ENCODE measurements around the gene XKR7.

DNA sequence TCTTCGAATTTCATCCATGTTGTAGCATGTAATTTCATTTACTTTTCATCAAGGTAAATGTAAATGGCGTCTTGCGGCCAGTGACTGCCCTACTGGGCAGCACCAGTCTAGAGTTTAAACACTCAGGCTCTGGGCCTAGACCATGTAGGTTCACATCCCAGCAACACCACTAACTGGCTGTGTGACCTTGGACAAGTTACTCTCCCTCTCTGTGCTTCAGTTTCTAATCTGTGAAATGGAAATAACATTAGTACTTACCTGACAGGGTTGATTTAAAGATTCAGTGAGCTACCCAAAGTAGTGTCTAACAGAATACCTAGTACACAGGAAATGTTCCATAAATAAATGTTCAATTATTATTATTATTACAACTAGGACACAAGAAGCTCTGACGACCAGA, 45.4 kb upstream of the XKR7 start:
- TF ChIP-seq, protein P1, sequence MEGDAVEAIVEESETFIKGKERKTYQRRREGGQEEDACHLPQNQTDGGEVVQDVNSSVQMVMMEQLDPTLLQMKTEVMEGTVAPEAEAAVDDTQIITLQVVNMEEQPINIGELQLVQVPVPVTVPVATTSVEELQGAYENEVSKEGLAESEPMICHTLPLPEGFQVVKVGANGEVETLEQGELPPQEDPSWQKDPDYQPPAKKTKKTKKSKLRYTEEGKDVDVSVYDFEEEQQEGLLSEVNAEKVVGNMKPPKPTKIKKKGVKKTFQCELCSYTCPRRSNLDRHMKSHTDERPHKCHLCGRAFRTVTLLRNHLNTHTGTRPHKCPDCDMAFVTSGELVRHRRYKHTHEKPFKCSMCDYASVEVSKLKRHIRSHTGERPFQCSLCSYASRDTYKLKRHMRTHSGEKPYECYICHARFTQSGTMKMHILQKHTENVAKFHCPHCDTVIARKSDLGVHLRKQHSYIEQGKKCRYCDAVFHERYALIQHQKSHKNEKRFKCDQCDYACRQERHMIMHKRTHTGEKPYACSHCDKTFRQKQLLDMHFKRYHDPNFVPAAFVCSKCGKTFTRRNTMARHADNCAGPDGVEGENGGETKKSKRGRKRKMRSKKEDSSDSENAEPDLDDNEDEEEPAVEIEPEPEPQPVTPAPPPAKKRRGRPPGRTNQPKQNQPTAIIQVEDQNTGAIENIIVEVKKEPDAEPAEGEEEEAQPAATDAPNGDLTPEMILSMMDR (IDR thresholded peaks at IDR 0.05) = no peak
- no peak for TF ChIP-seq POLR2A (IDR thresholded peaks at IDR 0.05)

All from esophagus squamous epithelium (tissue), 4 donors.